ENCODE measurements around the gene DCX.

The DCX gene

DNA sequence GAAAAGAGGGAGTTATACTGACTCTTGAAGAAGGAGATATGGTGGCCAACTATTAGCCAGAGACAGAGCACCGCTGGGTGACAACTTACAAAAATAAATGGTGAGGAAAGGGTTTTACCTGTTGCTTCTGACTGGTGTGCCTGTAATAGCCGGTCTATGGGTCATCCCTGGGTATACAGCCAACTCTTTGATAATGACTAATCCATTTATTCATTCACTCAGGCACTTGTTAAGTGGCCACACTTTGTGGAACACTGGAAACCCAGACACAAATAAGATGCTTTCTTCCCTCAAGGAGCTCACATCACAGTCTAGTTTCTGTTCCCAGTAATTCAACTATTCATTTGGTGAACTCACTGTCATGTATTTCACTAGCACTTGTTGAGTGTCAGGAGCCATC, 128.5 kb downstream of the DCX start:
- no peak for TF ChIP-seq ZFX (IDR thresholded peaks at IDR 0.05)
- TF ChIP-seq CTCF (conservative IDR thresholded peaks at IDR 0.05), result no peak
- no peak overlapping the region for H3K27ac ChIP-seq

GRCh38 chrX:111282991-111283390, 129.0 kb downstream of the DCX start:
- TF ChIP-seq CTCF (conservative IDR thresholded peaks at IDR 0.05) (no peak), ZFX (IDR thresholded peaks at IDR 0.05) (no peak)
- H3K27ac ChIP-seq, result no peak overlapping the region

GRCh38 chrX:111282139-111282538, 129.9 kb downstream of the DCX start:
- H3K27ac ChIP-seq, result no peak overlapping the region
- TF ChIP-seq CTCF (conservative IDR thresholded peaks at IDR 0.05) (no peak), ZFX (IDR thresholded peaks at IDR 0.05) (no peak)

DNA sequence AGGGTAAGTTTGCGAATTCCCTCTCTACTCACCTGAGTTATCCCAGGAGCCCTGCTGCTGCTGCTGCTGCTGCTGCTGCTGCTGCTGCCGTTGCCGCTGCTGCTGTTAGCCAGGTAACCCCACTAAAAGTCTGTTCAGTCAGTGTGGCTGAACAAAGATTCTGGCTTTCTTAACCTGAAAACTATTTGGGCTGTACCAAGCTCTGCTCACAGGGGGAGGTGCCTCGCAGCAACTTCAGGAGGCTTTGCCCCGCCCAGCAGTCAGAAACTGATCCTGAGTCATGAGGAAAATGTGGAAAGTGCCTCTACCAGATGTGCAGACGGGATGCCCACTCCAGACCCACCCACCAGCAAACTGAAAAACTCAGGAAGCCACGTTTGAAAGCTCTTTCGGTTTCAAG, 141.7 kb downstream of the DCX start, which contains the start of gene CAPN6:
CAPN6 (minus strand) TSS at position 145 of the 400 bp plus-strand sequence. CDS start 6,547 bp downstream, outside the sequence.
- TF ChIP-seq CTCF (conservative IDR thresholded peaks at IDR 0.05), result no peak
- no peak for TF ChIP-seq ZFX (IDR thresholded peaks at IDR 0.05)
- no peak within 1 kb of the TSS for H3K27ac ChIP-seq

DNA sequence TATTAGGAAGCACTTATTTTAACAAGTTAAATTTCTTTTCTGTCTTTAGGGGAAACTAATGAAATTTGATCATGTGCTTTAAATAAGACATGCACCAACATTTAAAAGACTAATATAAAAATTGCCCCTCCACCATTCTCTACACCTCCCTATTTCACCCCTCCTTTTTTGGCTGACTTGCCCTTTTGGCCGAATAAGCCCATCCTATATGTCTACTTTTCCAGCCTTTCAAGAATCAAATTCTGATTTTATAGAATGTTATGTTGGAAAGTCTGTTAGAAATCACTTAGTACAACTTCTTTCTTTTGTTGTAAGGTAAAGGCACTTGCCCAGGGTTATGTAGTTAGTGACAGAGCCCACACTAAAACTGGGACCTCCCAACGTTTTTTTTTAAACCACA, 143.5 kb downstream of the DCX start:
- H3K27ac ChIP-seq, result no peak overlapping the region
- TF ChIP-seq ZFX (IDR thresholded peaks at IDR 0.05) (no peak), CTCF (conservative IDR thresholded peaks at IDR 0.05) (no peak)

GRCh38 chrX:111265486-111265885, 146.5 kb downstream of the DCX start:
- TF ChIP-seq CTCF (conservative IDR thresholded peaks at IDR 0.05) (no peak), ZFX (IDR thresholded peaks at IDR 0.05) (no peak)
- H3K27ac ChIP-seq, result no peak overlapping the region

- no peak overlapping the region for H3K27ac ChIP-seq
- TF ChIP-seq CTCF (conservative IDR thresholded peaks at IDR 0.05) (no peak), ZFX (IDR thresholded peaks at IDR 0.05) (no peak)
Measured at GRCh38 chrX:111264385-111264784, 147.6 kb downstream of the DCX start.

Measured in C4-2B (cell line).